ENCODE data around the gene CCDC92.

CCDC92 gene, protein sequence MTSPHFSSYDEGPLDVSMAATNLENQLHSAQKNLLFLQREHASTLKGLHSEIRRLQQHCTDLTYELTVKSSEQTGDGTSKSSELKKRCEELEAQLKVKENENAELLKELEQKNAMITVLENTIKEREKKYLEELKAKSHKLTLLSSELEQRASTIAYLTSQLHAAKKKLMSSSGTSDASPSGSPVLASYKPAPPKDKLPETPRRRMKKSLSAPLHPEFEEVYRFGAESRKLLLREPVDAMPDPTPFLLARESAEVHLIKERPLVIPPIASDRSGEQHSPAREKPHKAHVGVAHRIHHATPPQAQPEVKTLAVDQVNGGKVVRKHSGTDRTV

DNA sequence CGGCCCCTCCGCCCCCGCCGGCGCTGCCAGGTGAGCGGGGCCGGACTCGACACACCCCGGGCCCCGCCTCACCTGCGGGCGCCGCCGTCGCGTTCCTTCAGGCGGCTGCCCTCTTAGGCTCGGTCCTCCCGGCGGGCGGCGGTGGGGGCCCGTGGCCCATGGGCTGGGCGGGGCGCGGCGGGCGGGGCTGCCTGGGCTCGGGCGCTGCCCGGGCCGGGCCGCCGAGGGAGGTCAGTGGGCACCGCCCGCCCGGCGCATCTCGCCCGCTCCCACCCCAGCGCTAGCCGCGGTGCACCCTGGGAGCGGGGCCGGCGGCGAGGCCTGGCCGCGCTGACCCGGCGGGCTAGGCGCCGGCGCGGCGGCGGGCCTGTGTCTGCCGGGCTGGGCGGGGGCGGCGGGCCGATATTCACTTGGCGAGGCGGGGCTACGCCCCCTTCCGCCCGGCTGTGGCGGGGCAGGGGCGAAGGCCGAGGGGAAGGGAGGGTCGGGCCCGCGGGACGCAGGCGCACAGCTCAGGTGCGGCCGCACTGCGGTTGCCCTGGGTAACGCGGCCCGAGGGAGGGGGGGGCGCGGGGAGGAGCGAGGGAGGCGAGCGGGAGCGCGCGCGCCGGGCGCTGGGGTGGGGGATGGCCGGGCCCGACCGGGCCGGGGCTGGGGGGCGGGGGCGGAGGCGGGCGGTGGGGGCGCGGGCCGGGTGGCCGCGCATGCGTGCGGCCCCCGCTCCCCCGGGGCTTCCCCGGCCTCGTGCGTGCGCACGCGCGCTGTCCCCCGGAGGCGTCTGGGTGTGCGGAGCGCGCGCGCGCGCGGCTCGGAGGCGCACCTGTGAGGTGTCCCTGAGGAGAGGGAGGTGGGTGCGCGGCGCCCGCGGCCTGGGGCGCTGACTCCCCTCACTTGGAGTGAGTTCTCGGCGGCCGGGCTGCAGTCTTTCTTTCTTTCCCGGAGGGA lies at the start of gene CCDC92, which contains the start of gene ZNF664:
TSS of gene CCDC92 (minus strand) at position 375 of the 945 bp plus-strand sequence. CDS start 28,526 bp downstream, outside the sequence.
TSS of gene ZNF664 (plus strand) at position 759 of the 945 bp plus-strand sequence. CDS start 38,930 bp downstream, outside the sequence.
- no peak for FAIRE-seq
- DNase-seq (ENCODE audit: low spot score), result peak; percentile 79

DNA sequence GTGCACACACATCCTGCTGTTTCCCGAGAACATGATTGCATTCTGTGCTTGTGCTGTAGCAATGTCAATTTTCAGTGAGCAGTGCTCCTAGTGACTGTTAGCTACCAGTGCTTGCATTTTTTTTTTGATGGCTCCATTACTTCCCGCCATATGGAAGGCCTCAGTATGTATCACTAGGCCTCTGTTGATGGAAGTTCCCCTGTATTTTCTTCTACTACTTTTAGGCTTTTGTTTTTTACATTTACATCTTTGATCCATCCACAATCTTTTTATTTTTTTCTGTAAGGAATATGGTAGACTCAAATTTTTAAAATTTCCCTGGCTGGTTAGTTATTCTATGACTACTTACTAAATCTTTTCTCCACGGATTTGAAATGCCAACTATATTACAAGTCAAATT lies 49.5 kb upstream of the CCDC92 start:
- FAIRE-seq (no peak), DNase-seq (ENCODE audit: low spot score) (no peak)

DNA sequence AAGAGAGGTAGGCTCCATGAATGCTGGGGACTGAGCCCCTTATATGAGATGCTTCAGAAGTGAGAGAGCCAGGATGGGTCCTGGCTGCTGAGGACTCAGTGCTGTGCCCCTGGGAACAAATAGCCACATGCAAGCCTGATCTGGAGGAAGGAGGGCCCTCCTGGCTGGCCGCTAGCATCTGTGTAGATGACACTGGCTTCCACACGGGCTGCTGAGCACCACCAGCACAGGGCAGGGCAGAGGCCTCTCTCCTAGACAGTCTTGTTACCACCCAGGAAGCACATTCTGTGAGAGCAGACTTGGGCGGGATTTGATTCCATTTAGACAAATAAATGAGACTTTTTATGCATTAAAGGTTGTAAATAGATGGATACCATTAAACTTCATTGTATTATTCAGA lies 48.4 kb upstream of the CCDC92 start:
- no peak for FAIRE-seq

DNA sequence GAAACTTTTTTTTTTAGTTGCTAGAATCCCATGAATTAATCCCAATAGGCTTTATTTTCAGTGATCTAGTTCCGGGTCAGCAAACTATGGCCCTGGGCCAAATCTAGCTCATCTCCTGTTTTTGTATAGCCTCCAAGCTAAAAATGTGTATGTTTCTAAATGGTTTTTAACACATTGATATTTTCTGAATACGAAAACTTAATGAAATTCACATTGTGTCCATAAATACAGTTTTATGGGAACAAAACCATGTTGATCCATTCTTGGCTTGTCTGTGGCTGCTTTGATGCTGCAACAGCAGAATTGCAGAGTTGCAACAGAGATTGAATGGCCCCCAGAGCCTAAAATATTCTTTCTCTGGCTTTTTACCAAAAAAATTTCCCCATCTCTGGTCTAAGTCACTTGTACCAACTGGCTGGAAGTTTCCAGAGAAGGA lies 47.9 kb upstream of the CCDC92 start:
- FAIRE-seq (no peak), DNase-seq (ENCODE audit: low spot score) (no peak)

More for the DNA sequence above, 48.4 kb upstream of the CCDC92 start:
- DNase-seq (ENCODE audit: low spot score), result no peak

DNA sequence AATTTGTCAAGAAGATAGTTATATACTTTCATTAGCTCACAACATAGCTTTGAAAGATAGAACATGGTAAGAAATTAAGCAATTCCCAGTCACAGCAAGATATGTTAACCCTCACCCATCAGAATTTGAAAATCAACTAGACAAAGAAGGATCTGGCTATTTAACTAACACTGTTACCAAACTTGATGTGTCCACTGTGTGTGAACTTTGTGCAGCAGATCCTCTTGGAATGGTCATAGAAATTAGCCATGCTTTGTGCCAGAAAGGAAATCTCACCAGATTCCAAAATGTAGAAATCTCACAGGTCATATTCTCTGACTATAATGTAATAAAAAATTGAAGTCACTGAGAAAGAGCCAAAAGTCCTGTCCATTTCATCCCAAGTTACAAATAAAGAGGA lies 46.5 kb upstream of the CCDC92 start:
- no peak for FAIRE-seq
- DNase-seq (ENCODE audit: low spot score), result no peak

DNA sequence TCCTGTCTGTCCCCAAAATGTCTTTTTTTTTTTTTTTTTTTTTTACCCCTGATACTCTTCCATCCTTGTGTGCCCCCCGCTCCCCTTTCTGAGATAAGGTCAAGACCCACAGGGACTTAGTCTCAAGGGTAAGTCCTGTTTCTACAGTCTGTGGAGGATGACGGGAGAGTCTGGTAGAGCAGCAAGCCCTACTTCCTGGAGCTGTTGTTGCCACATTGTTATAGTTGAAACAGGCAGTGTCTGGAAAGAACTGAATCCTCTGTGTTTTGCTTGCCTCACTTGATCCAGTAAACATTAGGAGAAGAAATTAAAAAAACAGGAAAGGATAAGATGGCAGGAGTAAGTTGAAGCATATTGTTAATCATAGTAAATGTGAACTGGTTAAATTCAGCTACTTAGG lies 45.9 kb upstream of the CCDC92 start:
- FAIRE-seq (no peak), DNase-seq (ENCODE audit: low spot score) (no peak)

DNA sequence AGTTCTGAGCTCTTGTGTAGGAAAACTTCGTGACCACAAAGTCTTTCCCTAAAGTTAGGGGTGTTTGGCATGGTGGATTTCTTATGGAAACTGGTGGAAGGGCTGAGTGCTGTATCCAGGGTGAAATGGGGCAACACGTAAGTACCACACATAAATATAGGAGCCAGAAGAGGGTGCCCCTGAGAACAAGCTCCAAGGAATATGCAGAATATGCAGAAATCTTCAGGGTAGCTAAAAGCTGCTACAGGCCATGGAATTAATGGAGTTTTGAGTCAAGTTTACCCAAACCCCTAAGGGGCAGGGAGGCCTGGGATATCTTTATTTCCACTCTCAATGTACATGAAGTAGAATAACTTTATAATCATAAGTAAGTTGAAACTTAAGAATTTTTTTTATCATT lies 44.4 kb upstream of the CCDC92 start:
- no peak for FAIRE-seq

DNA sequence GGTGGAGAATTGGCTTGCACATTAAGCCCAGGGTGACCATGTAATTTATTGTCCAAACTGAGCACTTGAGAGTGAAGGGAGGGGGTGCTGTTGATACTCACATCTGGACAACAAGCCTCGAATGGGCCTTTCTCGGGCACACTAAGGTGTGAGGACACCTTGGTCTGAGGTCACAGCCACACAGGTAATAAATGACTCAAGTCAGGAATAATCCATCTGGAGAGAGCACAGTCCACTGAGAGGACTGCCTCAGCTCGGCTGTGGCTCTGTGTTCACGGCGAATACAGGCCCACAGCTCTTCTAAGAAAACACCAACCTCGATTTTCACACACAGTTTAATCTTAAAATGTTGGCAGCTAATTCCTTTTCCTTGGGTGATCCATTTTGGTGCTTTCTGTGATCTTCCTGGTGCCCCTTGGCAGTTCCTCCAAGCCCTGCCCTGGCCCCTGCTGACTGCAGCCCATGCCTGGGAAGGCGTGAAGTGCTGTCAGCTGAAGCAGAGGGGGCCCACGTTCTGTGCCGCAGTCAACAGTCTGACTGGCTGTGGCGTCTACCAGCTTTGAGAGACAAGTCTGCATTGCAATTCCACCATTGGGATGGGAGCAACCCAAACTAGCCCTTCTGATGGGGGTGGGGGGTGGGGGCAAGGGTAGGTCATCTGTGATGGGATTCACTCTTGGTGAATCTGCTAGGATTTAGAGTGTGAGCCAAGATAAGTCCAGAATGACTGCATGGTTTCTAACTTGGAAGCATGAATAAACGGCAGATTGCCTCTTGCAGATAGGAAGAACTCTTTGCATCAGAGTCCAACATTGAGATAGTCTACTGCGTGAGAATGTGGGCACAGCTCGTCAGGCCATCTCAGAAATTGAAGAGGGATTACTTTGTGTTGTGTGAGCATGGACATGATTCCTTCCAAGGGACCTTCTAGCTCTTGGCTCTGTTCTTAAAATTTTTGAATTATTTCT lies 43.1 kb upstream of the CCDC92 start:
- FAIRE-seq (no peak), DNase-seq (ENCODE audit: low spot score) (no peak)

More for the DNA sequence above, 44.4 kb upstream of the CCDC92 start:
- DNase-seq (ENCODE audit: low spot score), result no peak

DNA sequence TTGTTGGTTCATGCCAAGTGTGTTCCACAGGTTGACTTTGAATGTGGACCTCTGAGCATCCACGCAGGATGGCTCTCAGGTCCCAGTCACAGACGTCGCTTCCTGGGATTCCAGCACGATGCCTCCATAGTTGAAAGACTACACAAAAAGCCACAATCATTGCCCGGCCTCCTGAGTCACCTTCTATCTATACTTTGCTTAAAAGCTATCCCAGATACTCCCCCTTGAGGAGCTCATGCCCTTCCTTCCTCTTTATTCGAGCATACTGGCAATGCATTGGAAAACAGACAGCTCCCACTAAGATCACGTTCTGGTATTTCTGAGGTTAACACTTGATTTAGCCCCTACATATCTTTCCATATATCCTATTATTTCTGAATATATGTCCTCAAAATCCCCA lies 40.4 kb upstream of the CCDC92 start:
- no peak for FAIRE-seq
- DNase-seq (ENCODE audit: low spot score), result no peak

DNA sequence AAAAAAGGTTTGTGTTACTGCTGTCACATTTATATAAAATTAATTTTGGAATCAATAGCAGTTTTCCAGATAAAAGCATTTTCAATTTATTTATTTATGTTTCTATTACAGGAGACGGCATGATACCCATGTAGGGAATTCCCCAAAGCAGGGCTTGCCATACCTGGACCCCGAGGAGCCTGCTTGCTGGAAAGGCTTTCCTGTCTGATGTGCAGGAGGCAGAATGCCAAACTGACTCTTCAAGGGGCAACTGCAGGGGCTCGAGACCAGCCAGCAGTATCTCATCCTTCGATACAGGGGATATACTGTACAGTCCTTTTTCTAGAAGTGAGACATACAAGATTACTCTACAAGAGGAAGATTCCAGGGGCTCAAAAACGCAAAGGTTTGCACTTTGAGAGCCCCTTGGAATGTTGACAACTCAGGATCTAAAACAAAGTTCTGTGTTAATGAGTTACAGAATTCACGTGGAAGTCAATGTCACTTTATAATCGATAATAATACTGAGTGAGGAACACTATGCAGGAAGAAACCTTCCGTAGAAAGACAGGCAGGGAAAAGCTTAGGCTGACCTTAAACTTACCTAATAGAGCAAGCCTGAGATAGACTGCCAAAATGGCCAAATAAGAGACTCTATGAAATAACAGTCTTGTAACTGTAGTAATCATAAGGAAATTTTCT lies 38.9 kb upstream of the CCDC92 start:
- DNase-seq (ENCODE audit: low spot score), result no peak
- no peak for FAIRE-seq

DNA sequence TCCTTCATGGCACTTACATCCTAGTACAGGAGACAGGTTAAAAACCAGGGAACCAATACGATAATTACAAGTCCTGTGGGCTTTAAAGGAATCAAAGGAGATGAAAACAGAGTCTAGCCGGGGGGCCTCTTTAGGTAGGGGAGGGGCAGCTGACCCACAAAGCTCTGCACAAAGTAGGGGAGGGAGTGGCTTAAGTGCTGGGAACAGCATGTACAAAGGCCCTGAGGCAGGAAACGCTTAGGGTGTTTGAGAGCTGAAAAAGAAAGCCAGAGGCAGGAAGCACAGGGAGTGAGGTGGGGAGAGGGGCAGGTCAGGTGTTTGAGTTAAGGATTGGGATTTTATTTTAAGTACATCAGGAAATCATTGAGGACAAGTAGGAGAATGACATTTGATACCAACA lies 38.1 kb upstream of the CCDC92 start:
- no peak for FAIRE-seq

DNA sequence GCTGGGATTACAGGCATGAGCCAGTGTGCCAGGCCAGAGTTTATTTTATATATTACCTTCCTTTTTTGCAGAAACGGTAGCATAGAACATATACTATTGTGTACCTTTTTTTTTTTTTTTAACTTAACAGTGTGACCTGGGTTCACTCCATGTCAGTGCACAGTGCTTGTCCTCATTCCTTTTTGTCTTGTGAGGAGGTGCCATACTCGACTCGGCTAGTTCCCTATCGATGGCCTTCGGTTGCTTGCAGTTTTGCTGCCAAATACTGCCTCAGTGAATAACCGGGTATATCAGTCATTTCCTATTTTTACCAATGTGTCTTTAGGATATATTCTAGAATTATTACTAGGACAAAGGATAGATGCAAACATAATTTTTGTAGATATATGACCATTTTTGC lies 37.1 kb upstream of the CCDC92 start:
- FAIRE-seq (no peak), DNase-seq (ENCODE audit: low spot score) (no peak)

More for the DNA sequence above, 38.1 kb upstream of the CCDC92 start:
- DNase-seq (ENCODE audit: low spot score), result no peak

DNA sequence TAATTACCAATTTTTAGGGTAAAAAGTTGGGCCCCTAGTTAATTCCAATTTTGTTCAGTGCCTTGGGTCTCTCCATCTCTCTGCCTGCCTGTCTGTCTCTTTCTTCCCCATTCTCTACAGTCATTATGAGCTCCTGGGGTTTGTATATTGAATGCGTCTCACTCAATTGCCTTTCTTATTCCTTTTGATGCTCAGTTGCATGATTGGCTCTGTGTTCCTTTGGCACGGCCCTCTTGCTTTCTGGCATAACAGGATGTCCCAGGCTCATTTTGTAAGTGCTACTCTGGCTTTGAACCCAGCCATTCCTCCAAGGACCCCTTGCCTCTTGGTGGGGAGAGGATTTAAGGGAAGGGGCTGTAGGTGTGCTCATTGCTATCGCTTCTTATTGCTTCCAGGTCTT lies 36.0 kb upstream of the CCDC92 start:
- no peak for FAIRE-seq

DNA sequence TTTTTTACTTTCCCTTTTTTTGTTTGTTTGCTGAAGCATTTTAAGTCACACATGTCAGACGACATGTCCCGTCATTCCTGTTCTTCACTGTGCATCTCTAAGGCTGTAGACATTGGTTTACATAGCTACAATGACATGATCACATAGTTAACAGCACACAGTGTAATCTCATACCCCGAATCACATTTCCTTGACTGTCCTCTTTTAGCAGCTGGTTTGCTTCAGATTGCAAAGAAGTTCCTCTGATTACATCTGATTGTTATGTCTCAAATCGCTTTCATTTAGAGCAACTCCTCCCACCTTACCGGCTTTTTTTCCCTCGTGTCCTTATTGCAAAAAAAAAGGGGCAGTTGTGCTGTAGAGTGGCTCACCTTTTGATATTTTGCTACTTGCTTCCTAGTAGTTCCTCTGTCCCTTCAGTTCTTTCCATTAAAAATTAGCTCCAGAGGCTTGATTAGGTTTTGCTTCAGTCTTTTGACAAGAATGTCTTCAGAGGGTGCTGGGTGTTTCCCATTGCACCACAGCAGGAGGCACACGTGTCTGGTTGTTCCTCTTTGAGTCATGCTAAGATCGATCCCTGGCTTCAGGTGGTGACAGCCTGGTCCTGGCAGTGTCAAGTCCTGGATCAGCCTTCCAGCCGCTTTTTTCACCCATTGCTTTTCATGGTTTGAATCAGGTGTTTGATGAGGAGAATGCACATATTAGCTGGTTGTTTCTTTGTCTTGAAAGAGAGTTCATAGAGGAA lies 35.4 kb upstream of the CCDC92 start:
- FAIRE-seq (no peak), DNase-seq (ENCODE audit: low spot score) (no peak)

More for the DNA sequence above, 36.0 kb upstream of the CCDC92 start:
- no peak for DNase-seq (ENCODE audit: low spot score)

DNA sequence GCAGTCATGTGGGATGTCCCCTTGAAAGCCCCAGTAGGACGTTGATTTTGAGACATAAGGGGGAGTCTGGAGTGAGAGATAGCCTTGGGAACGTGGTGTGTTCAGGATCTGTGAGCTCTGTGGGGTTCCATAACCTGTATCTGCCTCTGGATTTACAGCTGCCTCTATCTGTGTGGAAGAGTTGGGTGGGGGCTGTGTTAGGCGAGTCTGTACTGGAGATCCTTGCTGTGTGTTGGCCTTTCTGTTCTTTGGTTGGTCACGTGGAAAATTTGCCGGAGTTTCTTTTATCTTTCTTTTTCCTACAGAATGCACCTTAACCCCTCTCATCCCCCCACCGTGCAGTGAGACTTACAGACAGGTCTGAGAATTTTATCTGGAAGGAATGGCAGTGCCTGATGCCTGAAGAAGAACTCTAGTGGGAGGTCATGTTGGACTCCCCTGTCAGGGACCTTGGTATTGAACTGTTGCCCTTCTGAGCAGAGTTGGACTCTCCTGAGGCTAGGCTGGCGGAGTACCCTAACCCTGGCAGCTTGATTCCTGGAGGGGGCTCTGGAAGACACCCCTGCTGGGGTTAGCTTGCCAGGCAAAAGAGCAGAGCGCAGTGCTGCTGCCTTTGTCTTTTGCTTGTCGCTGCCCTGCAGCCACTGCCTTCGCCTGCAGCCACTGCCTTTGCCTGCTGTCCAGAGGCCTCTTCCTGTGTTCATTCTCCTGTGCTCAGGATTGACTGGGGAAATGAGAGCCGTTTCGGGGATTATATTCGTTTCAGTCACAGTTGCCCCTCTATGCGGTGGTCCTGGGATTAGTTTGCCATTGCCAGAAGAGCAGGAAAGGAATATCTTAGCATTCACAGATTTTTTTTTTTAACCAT lies 34.4 kb upstream of the CCDC92 start:
- FAIRE-seq (no peak), DNase-seq (ENCODE audit: low spot score) (no peak)

DNA sequence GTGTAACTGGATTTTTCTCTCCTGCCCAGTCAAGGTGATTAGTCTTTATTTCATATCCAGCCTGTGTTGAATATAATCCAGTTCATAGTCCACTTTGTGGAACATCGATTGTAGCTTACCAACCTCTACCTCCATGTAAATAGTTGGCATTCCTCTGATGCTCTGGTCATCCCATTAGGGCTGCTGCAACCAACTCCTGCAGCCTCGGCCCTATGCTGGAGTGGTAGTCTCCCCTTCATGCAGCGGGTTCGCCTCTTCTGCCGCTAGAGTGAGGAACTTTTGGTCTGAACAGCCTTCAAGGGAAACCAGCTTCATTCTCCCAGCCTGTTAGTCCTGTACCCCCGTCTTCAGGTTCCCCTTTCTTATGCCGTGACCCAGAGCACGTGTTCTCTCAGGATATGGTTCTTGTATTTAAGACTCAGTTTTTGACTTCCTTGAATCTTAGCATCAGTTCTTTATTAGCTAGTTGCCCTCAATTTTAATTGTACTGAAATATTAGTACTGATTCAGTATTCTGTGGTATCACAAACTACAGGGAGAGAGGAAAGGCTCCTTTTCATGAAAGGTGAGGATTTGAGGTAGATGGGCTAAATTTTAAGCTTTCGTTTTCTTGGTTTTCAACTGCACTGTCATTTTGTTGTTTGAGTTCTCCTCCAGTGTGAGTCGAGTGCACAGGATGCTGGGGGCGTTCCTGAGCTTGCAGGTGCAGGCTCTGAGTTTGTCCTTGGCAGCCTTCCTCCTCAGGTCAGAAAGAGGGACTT lies 33.6 kb upstream of the CCDC92 start:
- FAIRE-seq (no peak), DNase-seq (ENCODE audit: low spot score) (no peak)

DNA sequence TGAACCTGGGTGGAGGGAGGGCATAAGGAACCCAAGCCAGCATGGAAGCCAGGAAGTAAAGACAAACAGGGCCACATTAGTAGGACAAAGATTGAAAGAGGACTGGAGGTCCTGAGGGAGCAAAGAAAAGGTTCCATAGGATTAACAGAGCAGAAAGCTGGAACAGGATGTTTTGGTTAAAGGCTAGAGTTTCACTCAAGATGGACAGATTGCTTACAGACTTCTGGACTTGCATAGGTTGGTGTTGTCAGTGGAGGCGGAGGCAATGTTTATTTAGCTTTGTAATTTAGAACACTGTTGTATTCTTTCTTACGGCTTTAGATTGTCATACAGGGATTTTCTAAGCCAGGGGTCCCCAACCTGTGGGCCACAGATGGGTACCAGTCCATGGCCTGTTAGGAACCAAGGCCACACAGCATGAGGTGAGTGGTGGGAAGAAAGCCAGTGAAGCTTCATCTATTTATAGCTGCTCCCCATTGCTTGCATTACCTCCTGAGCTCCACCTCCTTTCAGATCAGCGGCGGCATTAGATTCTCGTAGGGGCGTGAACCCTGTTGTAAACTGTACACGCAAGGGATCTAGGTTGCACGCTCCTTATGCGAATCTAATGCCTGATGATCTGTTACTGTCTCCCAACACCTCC lies 31.7 kb upstream of the CCDC92 start:
- DNase-seq (ENCODE audit: low spot score) (no peak), FAIRE-seq (no peak)
